Activated CD4-positive, alpha-beta T cell treated with anti-CD3 and anti-CD28 coated beads, Interleukin-2, amount 10 ng/mL, durations not matched to agents 7 days and 5 days (primary cell): ENCODE measurements around the gene ALPP. TPM values are rescaled to one million over a fixed set of nuclear protein-coding genes. Genes with fewer than 3 reads are reported as not detected.
A peak's percentile ranks its signal among the peaks of the same experiment; 100 is the strongest.
"Not testable (repeated sequence)": the region's sequence is repeated elsewhere in the genome, so short reads cannot be mapped to it uniquely, and the experiment has no call there.

Experiments
- CTCF ChIA-PET: fragments of 350-600 bp; sonication (Branson Sonifier 250); formaldehyde crosslinking; loops from one replicate; lab custom pipeline; 2021; ENCODE audit warnings: antibody characterized with exemption; lab: Charles Lee
- POLR2A ChIA-PET: fragments of 350-600 bp; sonication (Branson Sonifier 250); formaldehyde crosslinking; loops from one replicate; lab custom pipeline; 2021; ENCODE audit warnings: antibody characterized with exemption; lab: Charles Lee
- DNase-seq: peaks from one replicate; pipeline ENCODE4 v3.0.0-alpha.2; 2020
- H3K27ac Mint-ChIP-seq: one replicate; pipeline ENCODE4 v1.8.0; 2021; ENCODE audit warnings: mild to moderate bottlenecking, moderate library complexity, mixed read lengths
- H3K27me3 Mint-ChIP-seq: one replicate; pipeline ENCODE4 v1.8.0; 2021; ENCODE audit warnings: mixed read lengths
- H3K36me3 Mint-ChIP-seq: one replicate; pipeline ENCODE4 v1.8.0; 2021; ENCODE audit warnings: low read depth, mixed read lengths
- H3K4me1 Mint-ChIP-seq: one replicate; pipeline ENCODE4 v1.8.0; 2021; ENCODE audit warnings: mixed read lengths
- H3K4me3 Mint-ChIP-seq: one replicate; pipeline ENCODE4 v1.8.0; 2021; ENCODE audit warnings: mild to moderate bottlenecking, moderate library complexity, mixed read lengths
- H3K9me3 Mint-ChIP-seq: one replicate; pipeline ENCODE4 v1.8.0; 2021; ENCODE audit warnings: mixed read lengths
- total RNA-seq, 2 experiments: library from RNA; stranded (reverse); gene quantifications; one replicate each; pipeline ENCODE4 v1.2.3, GENCODE V29; 2021

ALPP gene
- total RNA-seq, 2 experiments from 2014 or later = not detected

DNA sequence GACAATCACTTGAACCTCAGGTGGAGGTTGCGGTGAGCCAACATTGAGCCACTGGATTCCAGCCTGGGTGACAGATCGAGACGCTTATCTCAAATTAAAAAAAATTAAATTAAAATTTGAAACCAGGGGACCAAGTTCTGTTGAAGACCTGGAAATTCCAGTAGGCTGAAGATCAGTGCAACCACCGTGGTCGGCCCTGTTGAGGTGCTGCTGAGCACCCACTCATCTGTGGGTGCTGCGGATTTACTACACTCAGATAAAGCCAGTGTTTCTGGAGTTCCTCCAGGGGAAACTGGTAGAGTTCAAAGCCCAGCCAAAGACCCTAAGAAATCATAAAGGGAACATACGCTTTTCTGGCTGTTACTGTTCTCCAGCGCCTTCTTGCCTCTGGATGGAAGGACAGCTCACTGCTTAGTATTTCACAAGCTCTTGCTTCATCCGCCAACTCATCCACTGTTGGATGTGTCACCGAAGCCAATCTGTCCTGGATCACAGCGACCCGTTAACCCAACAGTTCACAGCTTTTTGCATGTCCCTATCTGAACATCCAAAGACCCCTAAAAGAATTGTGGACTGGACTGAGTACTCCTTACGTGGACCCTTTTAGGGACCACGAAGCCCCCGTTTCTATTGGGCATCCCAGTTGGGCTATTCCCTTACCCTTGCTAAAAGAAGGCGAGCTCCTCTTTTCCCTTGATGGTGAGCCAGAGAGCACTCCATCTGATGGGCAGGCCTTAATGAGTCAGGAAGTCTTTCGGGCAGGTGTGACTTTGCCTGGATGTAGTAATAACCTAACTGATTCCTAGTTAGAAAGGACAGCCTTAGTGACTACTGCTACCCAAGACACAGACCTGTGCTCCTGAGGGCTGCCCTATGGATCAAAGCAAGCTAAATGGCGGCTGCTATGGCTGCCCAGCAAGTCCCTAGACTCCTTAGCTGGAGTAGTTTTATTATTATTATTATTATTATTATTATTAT, 6.0 kb upstream of the ALPP start:
- CTCF ChIA-PET = interaction anchor here (0.6 to 1.4 kb wide), 2 partner anchors 21 to 62 kb away, joined by 3 read pairs; no protein-coding TSS in a partner anchor
- no peaks in the 10 kb centered on the region for H3K36me3 Mint-ChIP-seq
- no peaks in the 10 kb centered on the region for H3K9me3 Mint-ChIP-seq
- no peak overlapping the region for H3K27ac Mint-ChIP-seq
- DNase-seq = no peak
- H3K4me3 Mint-ChIP-seq = no peak overlapping the region
- POLR2A ChIA-PET = no interaction called here
- H3K4me1 Mint-ChIP-seq = no peaks in the 10 kb centered on the region
- no peaks in the 10 kb centered on the region for H3K27me3 Mint-ChIP-seq

DNA sequence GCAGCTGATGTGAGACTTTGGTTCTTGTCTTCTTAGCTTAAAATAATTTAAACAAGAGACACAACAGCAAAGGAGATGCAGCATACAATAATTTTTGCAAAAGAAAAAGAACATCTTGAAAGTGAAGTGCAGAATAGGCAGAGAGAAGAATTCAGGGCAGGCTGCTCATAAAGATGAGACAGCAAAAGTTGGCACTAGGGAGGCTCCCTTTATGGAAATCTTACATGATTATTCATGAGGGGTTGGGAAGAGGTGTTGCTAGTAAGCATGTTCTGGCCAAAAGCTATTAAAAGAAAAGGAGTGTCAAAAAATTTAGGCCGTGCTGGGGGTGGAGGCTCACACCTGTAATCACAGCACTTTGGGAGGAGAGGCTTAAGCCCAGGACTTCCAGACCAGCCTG, 4.2 kb upstream of the ALPP start:
- ChIA-PET POLR2A (no interaction called here), CTCF (interaction anchor here (1.2 kb wide), 2 partner anchors 9 to 17 kb away, joined by 3 read pairs; no protein-coding TSS in a partner anchor)

DNA sequence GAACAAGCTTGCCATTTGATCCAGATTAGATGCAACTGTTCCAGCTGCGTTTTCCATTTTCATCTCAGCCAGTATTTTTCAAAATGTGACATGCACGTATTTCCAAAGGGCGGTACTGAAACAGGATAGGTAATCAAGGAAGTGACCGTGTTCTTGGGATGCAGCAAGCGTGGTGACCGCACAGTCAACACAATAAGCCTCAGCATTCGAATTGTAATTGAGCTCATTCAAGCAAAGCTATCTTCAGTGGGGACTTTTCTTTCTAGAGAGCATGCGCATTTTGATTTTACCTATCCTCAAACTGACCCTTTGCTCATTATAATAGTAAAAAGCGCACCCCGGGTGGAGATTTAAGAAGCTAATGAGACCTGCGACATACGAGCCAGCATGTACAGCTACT, 3.4 kb upstream of the ALPP start:
- Mint-ChIP-seq H3K4me3 (no peak overlapping the region), H3K9me3 (no peaks in the 10 kb centered on the region), H3K27me3 (no peaks in the 10 kb centered on the region), H3K27ac (no peak overlapping the region), H3K36me3 (no peaks in the 10 kb centered on the region), H3K4me1 (no peaks in the 10 kb centered on the region)
- DNase-seq = no peak
- POLR2A ChIA-PET = no interaction called here
- CTCF ChIA-PET = interaction anchor here (1.6 kb wide), 1 partner anchor 10 kb away, joined by 4 read pairs; no protein-coding TSS in a partner anchor

More for the DNA sequence above, 4.2 kb upstream of the ALPP start:
- Mint-ChIP-seq H3K27me3 (no peaks in the 10 kb centered on the region), H3K4me1 (no peaks in the 10 kb centered on the region), H3K9me3 (no peaks in the 10 kb centered on the region), H3K4me3 (no peak overlapping the region), H3K36me3 (no peaks in the 10 kb centered on the region), H3K27ac (no peak overlapping the region)
- no peak for DNase-seq

DNA sequence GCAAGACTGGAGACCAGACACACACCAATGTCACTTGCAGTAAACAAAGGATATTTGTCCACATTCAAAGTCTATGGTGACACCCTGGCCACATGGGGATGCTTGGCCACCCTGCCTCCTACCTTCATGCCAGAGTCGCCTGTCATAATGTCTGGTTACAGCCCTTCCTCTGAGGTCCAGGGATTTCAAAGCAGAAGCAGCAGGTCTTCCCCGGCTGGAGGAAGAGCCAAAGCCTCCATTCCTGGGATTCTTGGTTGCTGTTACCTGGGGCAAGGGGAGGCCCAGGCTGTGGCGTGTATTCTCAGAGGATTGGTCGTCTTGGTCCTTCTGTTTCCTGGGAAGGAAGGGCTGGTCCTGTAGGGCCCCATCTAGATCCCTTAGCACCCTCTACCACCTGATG, 2.3 kb upstream of the ALPP start:
- no peak overlapping the region for H3K27ac Mint-ChIP-seq
- no peaks in the 10 kb centered on the region for H3K9me3 Mint-ChIP-seq
- H3K4me3 Mint-ChIP-seq = no peak overlapping the region
- DNase-seq = no peak
- H3K4me1 Mint-ChIP-seq = no peaks in the 10 kb centered on the region
- H3K27me3 Mint-ChIP-seq = no peaks in the 10 kb centered on the region
- H3K36me3 Mint-ChIP-seq = no peaks in the 10 kb centered on the region
- CTCF ChIA-PET = interaction anchor here (0.6 to 1.6 kb wide), 4 partner anchors 11 to 400 kb away, joined by 3 to 4 read pairs (median 4); no protein-coding TSS in a partner anchor
- POLR2A ChIA-PET = no interaction called here

DNA sequence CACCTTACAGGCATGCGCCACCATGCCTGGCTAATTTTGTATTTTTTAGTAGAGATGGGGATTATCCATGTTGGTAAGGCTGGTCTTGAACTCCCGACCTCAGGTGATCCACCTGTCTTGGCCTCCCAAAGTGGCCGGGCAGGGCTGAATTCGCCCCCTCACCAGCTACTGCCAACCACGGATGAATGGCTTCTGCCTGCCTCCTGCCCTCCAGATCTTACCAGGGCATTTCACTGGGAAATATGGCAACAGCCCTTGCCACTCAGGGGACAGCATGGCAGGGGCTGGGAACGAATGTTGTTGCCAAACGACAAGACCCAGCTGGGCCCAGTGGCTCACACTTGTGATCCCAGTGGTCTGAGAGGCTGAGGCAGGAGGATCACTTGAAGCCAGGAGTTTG, 1.8 kb upstream of the ALPP start:
- Mint-ChIP-seq H3K4me1 (no peaks in the 10 kb centered on the region), H3K27me3 (peaks cover under 1% of the 10 kb centered on the region), H3K27ac (no peak overlapping the region), H3K4me3 (no peak overlapping the region), H3K9me3 (no peaks in the 10 kb centered on the region), H3K36me3 (no peaks in the 10 kb centered on the region)
- ChIA-PET CTCF (interaction anchor here (0.6 to 1.6 kb wide), 4 partner anchors 9 to 15 kb away, joined by 3 to 5 read pairs (median 4); no protein-coding TSS in a partner anchor), POLR2A (no interaction called here)
- DNase-seq = no peak

DNA sequence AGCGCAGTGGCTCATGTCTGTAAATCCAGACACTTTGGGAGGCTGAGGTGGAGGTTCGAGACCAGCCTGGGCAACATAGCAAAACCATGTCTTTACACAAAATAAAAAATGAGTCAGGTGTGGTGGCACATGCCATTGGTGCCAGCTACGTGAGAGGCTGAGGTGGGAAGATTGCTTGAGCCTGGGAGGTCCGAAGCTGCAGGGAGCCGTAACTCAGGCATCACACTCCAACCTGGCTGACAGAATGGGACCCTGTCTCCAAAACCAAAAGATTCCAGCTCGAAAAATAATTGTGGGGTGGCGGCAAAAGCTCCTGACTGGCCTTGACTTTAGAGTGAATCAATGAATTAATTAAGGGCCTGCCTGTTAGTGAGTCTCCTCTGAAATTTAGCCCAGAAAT, 1.2 kb upstream of the ALPP start:
- CTCF ChIA-PET = interaction anchor here (1.3 to 1.7 kb wide), 2 partner anchors 8 to 12 kb away, joined by 5 read pairs; no protein-coding TSS in a partner anchor

DNA sequence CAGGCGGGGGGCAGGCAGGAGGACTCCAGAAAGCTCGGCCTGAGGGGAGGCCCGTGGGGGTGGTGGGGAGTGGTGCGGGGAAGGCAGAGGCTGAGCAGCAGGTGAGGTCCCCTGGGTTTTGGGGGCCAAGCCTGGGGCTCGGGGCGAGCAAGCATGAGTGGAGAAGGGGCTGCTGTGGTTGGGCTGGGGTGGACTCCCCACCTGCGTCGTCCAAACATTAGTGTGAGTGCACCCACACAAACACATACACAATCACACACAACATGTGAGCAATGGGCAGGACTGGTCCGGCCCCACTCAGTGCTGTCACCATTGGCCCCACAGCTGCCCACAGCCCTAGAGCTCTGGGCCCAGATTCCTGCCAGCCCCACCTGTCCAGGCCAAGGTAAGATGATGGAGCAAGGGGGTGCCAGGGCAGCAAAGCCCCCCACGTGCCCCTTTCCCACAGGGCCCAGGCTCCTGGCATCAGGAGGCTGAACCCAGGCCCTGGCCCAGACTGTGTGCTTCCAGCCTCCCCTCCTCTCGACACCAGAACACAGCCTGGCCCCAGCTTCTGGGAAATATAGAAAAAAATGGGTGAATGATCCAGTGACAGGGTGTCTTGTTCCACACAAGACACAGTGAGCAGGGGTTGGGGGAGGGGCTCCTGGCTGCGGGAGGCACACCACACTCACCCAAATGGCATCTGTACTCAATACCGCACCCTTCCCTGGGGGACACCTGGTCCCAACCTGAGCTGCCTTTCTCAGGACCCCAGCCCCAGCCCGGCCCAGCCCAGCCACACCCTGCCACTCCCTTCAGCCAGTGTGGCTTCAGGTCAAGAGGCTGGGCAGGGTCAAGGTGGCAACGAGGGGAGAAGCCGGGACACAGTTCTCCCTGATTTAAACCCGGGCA, 463 bp upstream of the ALPP start:
- ChIA-PET CTCF (interaction anchor here (1.3 to 1.7 kb wide), 2 partner anchors 8 to 13 kb away, joined by 5 read pairs; no protein-coding TSS in a partner anchor), POLR2A (no interaction called here)
- H3K9me3 Mint-ChIP-seq = no peaks in the 10 kb centered on the region
- H3K4me1 Mint-ChIP-seq = no peaks in the 10 kb centered on the region
- DNase-seq = no peak
- H3K27me3 Mint-ChIP-seq = peaks cover 13% of the 10 kb centered on the region
- no peak overlapping the region for H3K27ac Mint-ChIP-seq
- no peak overlapping the region for H3K4me3 Mint-ChIP-seq
- no peaks in the 10 kb centered on the region for H3K36me3 Mint-ChIP-seq

More for the DNA sequence above, 1.2 kb upstream of the ALPP start:
- Mint-ChIP-seq H3K4me3 (no peak overlapping the region), H3K36me3 (no peaks in the 10 kb centered on the region), H3K4me1 (no peaks in the 10 kb centered on the region), H3K9me3 (no peaks in the 10 kb centered on the region), H3K27ac (no peak overlapping the region), H3K27me3 (peaks cover 7% of the 10 kb centered on the region)
- DNase-seq = no peak
- POLR2A ChIA-PET = no interaction called here

DNA sequence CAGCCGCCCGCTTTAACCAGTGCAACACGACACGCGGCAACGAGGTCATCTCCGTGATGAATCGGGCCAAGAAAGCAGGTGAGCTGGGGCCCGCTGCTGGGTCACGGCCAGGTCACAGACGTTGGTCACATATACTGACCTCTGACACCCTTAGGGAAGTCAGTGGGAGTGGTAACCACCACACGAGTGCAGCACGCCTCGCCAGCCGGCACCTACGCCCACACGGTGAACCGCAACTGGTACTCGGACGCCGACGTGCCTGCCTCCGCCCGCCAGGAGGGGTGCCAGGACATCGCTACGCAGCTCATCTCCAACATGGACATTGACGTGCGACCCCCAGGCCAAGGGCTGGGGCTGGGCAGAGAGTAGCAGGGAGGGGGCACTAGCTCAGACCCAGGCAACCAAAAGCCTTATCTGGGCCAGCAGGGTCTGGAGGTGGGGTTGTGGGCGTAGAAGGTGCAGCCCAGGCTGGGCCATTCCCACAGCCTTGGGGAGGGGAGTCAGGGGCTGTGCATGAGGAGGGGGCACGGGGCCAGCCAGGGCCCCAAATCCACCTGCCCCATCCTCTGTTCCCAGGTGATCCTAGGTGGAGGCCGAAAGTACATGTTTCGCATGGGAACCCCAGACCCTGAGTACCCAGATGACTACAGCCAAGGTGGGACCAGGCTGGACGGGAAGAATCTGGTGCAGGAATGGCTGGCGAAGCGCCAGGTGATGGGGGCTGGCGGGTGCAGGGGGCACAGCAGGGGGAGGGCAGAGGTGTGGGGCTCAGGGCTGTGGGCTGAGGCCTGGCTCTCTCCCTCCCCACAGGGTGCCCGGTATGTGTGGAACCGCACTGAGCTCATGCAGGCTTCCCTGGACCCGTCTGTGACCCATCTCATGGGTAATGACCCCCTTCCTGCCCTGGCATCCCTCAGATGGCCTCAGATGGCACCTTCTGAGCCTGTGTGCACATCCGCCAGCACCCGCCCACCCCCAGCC, 1.3 kb downstream of the ALPP start:
- CTCF ChIA-PET, H3K27ac Mint-ChIP-seq, H3K36me3 Mint-ChIP-seq, DNase-seq, POLR2A ChIA-PET, H3K9me3 Mint-ChIP-seq, H3K4me1 Mint-ChIP-seq, H3K4me3 Mint-ChIP-seq: not testable (repeated sequence)
- H3K27me3 Mint-ChIP-seq = peaks cover 25% of the 10 kb centered on the region

DNA sequence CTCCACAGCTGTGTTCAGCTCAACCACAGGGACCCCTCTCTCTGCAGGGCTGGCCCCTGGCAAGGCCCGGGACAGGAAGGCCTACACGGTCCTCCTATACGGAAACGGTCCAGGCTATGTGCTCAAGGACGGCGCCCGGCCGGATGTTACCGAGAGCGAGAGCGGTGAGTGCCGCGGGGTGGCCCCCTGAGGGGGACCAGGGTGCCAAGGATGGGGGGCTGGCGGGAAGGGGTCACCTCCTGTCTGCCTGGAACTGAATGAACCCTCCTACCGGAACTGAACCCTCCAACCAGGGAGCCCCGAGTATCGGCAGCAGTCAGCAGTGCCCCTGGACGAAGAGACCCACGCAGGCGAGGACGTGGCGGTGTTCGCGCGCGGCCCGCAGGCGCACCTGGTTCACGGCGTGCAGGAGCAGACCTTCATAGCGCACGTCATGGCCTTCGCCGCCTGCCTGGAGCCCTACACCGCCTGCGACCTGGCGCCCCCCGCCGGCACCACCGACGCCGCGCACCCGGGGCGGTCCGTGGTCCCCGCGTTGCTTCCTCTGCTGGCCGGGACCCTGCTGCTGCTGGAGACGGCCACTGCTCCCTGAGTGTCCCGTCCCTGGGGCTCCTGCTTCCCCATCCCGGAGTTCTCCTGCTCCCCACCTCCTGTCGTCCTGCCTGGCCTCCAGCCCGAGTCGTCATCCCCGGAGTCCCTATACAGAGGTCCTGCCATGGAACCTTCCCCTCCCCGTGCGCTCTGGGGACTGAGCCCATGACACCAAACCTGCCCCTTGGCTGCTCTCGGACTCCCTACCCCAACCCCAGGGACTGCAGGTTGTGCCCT, 2.9 kb downstream of the ALPP start:
- H3K27ac Mint-ChIP-seq, H3K4me1 Mint-ChIP-seq, H3K36me3 Mint-ChIP-seq, POLR2A ChIA-PET, CTCF ChIA-PET, H3K9me3 Mint-ChIP-seq: not testable (repeated sequence)
- peak; percentile 15 for DNase-seq
- Mint-ChIP-seq H3K27me3 (peaks cover 39% of the 10 kb centered on the region), H3K4me3 (peak overlapping the region; percentile 30)

DNA sequence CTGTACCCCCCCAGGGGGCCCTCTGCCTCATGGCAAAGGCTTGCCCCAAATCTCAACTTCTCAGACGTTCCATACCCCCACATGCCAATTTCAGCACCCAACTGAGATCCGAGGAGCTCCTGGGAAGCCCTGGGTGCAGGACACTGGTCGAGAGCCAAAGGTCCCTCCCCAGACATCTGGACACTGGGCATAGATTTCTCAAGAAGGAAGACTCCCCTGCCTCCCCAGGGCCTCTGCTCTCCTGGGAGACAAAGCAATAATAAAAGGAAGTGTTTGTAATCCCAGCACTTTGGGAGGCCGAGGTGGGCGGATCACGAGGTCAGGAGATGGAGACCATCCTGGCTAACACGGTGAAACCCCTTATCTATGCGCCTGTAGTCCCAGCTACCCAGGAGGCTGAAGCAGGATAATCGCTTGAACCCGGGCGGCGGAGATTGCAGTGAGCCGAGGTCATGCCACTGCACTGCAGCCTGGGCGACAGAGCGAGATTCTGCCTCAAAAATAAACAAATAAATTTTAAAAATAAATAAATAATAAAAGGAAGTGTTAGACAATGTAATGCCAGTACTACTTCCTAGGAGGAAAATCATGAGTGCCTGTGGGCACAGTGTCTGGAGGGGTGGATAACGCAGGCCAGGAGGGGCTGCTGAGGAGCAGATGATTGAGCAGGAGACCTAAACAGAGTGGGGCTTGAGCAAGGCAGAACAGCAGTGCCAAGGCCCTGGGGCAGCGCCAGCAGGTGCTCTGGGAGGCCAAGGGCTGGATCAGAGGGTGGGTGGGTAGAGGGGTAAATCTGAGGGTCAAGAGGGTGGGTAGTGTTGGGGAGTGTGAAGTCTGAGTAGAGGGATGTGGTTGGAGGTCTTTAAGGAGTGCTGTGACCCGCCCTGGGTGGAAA, 4.0 kb downstream of the ALPP start:
- H3K36me3 Mint-ChIP-seq = no peaks in the 10 kb centered on the region
- ChIA-PET CTCF (no interaction called here), POLR2A (no interaction called here)
- H3K9me3 Mint-ChIP-seq = no peaks in the 10 kb centered on the region
- no peak overlapping the region for H3K4me3 Mint-ChIP-seq
- no peak overlapping the region for H3K27ac Mint-ChIP-seq
- DNase-seq = no peak
- H3K4me1 Mint-ChIP-seq = no peaks in the 10 kb centered on the region
- peaks cover 43% of the 10 kb centered on the region for H3K27me3 Mint-ChIP-seq
